ENCODE measurements around the gene RSF1.
A peak's percentile ranks its signal among the peaks of the same experiment; 100 is the strongest.

The RSF1 gene

DNA sequence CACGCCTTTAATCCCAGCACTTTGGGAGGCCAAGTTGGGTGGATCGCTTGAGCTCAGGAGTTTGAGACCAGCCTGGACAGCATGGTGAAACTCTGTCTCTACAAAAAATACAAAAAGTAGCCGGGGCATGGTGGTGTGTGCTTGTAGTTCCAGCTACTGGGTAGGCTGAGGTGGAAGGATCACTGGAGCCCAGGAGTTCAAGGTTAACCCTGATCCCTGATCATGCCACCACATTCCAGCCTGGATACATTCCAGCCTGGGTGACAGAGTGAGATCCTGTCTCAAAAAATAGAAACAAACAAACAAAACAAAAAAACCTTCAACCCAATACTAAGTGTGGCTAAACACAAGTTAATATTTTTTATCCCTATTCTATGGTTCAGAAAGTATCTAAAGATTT is 116.5 kb downstream of the RSF1 start:
- Mint-ChIP-seq H3K36me3 (peaks cover 61% of the 10 kb centered on the region), H3K27ac (no peak overlapping the region)

DNA sequence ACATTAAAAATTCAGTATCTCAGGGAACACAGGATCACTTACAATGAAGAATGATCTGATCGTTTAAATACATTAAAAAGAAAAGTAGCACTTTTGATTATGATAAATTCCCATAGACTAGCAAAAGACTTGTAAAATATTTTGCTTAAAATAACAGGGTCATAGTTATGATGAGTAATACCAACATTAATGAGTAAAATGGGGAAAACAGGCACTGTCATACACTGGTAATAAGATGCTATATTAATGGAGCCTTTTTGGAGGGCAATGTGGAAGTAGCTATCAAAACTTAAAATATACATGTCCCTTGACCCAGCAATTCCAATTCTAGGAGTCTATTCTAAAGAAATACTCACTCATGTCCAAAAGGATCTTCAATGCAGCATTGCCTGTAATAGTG is 121.1 kb downstream of the RSF1 start:
- Mint-ChIP-seq H3K4me3 (no peak overlapping the region), H3K9me3 (no peaks in the 10 kb centered on the region), H3K27ac (no peak overlapping the region), H3K36me3 (peaks cover 92% of the 10 kb centered on the region), H3K4me1 (no peaks in the 10 kb centered on the region)
- ATAC-seq: peak; percentile 64
- DNase-seq (ENCODE audit: low spot score in 2 of 2): no peak

More for the DNA sequence above, 116.5 kb downstream of the RSF1 start:
- no peak for DNase-seq (ENCODE audit: low spot score in 2 of 2)
- ATAC-seq: no peak
- Mint-ChIP-seq H3K4me1 (peaks cover 16% of the 10 kb centered on the region), H3K4me3 (no peak overlapping the region), H3K9me3 (no peaks in the 10 kb centered on the region)

DNA sequence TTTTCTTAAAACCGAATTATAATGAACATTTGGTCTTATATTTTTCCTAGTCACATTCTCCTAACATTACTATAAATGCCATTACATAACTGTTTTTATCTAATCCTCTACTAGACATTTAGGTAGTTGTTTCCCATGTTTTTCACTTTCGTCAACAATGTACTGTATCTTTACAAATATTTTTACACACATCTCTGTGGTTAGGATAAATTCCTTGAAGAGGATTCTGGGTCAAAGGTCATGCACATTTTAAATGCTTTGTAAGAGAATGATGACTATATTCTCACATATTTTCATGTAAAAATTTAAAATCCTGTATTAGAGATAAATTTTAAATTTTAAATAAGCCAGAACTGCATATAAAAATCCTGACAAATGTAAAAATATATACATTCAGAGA is 121.6 kb downstream of the RSF1 start:
- H3K4me3 Mint-ChIP-seq: no peak overlapping the region
- DNase-seq (ENCODE audit: low spot score in 2 of 2): no peak
- H3K27ac Mint-ChIP-seq: no peak overlapping the region
- H3K36me3 Mint-ChIP-seq: peaks cover 92% of the 10 kb centered on the region
- H3K4me1 Mint-ChIP-seq: no peaks in the 10 kb centered on the region
- no peaks in the 10 kb centered on the region for H3K9me3 Mint-ChIP-seq
- no peak for ATAC-seq

GRCh38 chr11:77697865-77698264 is 122.7 kb downstream of the RSF1 start:
- DNase-seq (ENCODE audit: low spot score in 2 of 2) (no peak), ATAC-seq (no peak)
- H3K4me1 Mint-ChIP-seq: no peaks in the 10 kb centered on the region
- H3K36me3 Mint-ChIP-seq: peaks cover 95% of the 10 kb centered on the region
- H3K27ac Mint-ChIP-seq: no peak overlapping the region
- H3K4me3 Mint-ChIP-seq: no peak overlapping the region
- no peaks in the 10 kb centered on the region for H3K9me3 Mint-ChIP-seq

DNA sequence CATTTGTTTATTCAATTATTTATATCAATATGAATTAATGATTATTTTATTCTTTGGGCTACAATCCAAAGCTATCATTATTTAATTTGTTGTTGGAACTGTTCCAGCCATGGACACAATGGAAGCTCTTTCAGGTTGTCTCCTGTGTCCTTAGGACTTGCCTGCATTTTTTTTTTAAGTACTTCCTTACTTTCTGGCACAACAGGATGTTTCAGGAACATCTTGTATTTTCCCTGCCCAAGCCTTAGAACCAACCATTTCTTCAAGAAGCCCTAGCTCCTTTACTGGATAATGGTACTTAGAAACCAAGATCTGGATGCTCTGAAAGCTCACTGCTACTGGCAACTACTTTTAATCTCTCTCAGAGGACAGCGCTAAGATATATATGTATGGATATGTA is 125.1 kb downstream of the RSF1 start:
- ATAC-seq (no peak), DNase-seq (ENCODE audit: low spot score in 2 of 2) (no peak)
- Mint-ChIP-seq H3K27ac (no peak overlapping the region), H3K4me1 (no peaks in the 10 kb centered on the region), H3K36me3 (peaks cover 98% of the 10 kb centered on the region), H3K9me3 (no peaks in the 10 kb centered on the region), H3K4me3 (no peak overlapping the region)

DNA sequence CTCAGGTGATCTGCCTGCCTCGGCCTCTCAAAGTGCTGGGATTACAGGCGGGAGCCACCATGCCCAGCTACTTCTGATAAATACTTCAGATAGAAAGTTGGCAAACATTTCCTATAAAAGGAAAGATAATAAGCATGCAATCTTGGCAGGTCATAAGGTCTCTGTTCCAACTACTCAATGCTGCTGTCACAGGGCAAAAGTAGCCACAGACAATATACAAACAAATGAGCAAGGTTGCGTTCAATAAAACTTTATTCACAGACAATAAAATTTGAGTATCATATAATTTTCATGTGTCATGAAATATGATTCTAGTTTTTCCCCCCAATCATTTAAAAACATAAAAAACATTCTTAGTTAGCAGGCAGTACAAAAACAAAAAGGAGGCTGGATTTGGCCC is 129.9 kb downstream of the RSF1 start:
- Mint-ChIP-seq H3K27ac (no peak overlapping the region), H3K9me3 (no peaks in the 10 kb centered on the region), H3K4me1 (no peaks in the 10 kb centered on the region), H3K4me3 (no peak overlapping the region), H3K36me3 (peaks cover 92% of the 10 kb centered on the region)
- ATAC-seq (no peak), DNase-seq (ENCODE audit: low spot score in 2 of 2) (no peak)

GRCh38 chr11:77687088-77687487 is 133.4 kb downstream of the RSF1 start:
- H3K27ac Mint-ChIP-seq: peak overlapping the region; percentile 70
- no peak for DNase-seq (ENCODE audit: low spot score in 2 of 2)
- peaks cover 91% of the 10 kb centered on the region for H3K36me3 Mint-ChIP-seq
- no peaks in the 10 kb centered on the region for H3K4me1 Mint-ChIP-seq
- no peak overlapping the region for H3K4me3 Mint-ChIP-seq
- ATAC-seq: no peak
- no peaks in the 10 kb centered on the region for H3K9me3 Mint-ChIP-seq

GRCh38 chr11:77677138-77677537 is 143.4 kb downstream of the RSF1 start:
- Mint-ChIP-seq H3K9me3 (no peaks in the 10 kb centered on the region), H3K4me3 (no peak overlapping the region), H3K36me3 (peaks cover 100% of the 10 kb centered on the region), H3K4me1 (no peaks in the 10 kb centered on the region), H3K27ac (no peak overlapping the region)
- no peak for DNase-seq (ENCODE audit: low spot score in 2 of 2)
- no peak for ATAC-seq

DNA sequence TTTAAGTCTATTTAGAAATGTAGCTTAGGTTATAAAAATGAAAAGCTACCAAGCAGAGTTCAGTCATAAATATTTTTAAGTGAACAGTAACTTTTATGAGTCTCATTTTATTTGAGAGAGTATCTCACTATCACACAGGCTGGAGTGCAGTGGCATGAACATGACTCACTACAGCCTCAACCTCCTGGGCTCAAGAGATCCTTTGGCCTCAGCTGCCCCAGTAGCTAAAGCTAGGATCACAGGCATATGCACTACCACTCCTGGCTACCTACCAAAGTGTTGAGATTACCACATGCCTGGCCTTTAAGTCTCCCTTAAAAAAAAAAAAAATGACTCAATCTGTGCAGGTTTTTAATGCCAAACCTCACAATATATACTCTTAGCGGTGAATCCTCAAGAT is 148.3 kb downstream of the RSF1 start:
- no peak for DNase-seq (ENCODE audit: low spot score in 2 of 2)
- peak overlapping the region; percentile 9 for H3K27ac Mint-ChIP-seq
- H3K4me3 Mint-ChIP-seq: no peak overlapping the region
- H3K9me3 Mint-ChIP-seq: no peaks in the 10 kb centered on the region
- H3K36me3 Mint-ChIP-seq: peaks cover 98% of the 10 kb centered on the region
- no peak for ATAC-seq
- H3K4me1 Mint-ChIP-seq: peaks cover under 1% of the 10 kb centered on the region

GRCh38 chr11:77669848-77670511 is 150.5 kb downstream of the RSF1 start:
- DNase-seq (ENCODE audit: low spot score in 2 of 2): no peak
- no peak overlapping the region for H3K27ac Mint-ChIP-seq
- ATAC-seq: no peak
- H3K9me3 Mint-ChIP-seq: no peaks in the 10 kb centered on the region
- peaks cover 96% of the 10 kb centered on the region for H3K36me3 Mint-ChIP-seq
- H3K4me1 Mint-ChIP-seq: peaks cover 6% of the 10 kb centered on the region
- no peak overlapping the region for H3K4me3 Mint-ChIP-seq

DNA sequence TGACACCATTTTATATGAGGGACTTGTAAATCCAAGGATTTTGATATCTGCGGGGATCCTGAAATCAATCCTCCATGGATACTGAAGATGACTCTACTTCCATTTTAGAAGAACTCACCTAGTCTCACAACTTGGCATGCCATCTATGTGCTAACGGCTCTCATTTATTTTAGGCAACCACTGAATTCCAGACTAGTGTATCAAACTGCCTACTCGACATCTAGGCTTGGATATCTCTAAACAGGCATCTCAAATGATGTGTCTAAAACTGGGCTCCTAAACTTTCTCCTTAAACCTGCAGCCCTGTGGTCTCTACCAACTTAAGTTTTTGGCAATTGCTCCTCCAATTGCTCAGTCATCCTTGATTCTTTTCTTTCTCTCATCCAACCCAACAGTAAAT is 151.8 kb downstream of the RSF1 start:
- no peak overlapping the region for H3K27ac Mint-ChIP-seq
- no peaks in the 10 kb centered on the region for H3K9me3 Mint-ChIP-seq
- H3K4me1 Mint-ChIP-seq: peaks cover 6% of the 10 kb centered on the region
- ATAC-seq (no peak), DNase-seq (ENCODE audit: low spot score in 2 of 2) (no peak)
- peaks cover 94% of the 10 kb centered on the region for H3K36me3 Mint-ChIP-seq
- H3K4me3 Mint-ChIP-seq: no peak overlapping the region

GRCh38 chr11:77665240-77665965 is 155.1 kb downstream of the RSF1 start:
- Mint-ChIP-seq H3K36me3 (peaks cover 62% of the 10 kb centered on the region), H3K4me1 (peaks cover 6% of the 10 kb centered on the region), H3K4me3 (no peak overlapping the region), H3K27ac (no peak overlapping the region), H3K9me3 (no peaks in the 10 kb centered on the region)
- DNase-seq (ENCODE audit: low spot score in 2 of 2) (no peak), ATAC-seq (no peak)

GRCh38 chr11:77661670-77662069 is 158.9 kb downstream of the RSF1 start:
- Mint-ChIP-seq H3K36me3 (peaks cover 25% of the 10 kb centered on the region), H3K27ac (no peak overlapping the region), H3K9me3 (no peaks in the 10 kb centered on the region), H3K4me3 (no peak overlapping the region), H3K4me1 (no peaks in the 10 kb centered on the region)
- ATAC-seq (no peak), DNase-seq (ENCODE audit: low spot score in 2 of 2) (no peak)

DNA sequence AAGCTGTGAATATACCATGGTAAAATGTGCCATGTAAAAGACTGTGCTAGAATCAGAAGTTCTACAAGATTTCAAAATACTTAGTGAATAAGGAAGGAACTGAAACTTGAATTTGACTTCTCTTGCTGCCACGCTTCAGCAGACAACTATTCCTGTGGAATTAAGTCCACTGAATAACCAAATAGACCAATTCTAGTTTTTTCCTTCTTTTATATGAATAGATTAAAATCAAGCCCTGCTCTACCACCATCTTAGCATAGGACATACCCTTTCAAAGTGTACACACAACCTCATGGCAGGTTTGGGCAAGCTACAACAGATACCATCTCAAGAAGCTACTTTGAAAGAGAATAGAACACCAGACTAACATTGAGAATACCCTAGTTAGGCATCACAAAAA is 159.6 kb downstream of the RSF1 start:
- peaks cover 18% of the 10 kb centered on the region for H3K36me3 Mint-ChIP-seq
- H3K27ac Mint-ChIP-seq: no peak overlapping the region
- no peaks in the 10 kb centered on the region for H3K9me3 Mint-ChIP-seq
- H3K4me3 Mint-ChIP-seq: no peak overlapping the region
- DNase-seq (ENCODE audit: low spot score in 2 of 2) (no peak), ATAC-seq (no peak)
- no peaks in the 10 kb centered on the region for H3K4me1 Mint-ChIP-seq

DNA sequence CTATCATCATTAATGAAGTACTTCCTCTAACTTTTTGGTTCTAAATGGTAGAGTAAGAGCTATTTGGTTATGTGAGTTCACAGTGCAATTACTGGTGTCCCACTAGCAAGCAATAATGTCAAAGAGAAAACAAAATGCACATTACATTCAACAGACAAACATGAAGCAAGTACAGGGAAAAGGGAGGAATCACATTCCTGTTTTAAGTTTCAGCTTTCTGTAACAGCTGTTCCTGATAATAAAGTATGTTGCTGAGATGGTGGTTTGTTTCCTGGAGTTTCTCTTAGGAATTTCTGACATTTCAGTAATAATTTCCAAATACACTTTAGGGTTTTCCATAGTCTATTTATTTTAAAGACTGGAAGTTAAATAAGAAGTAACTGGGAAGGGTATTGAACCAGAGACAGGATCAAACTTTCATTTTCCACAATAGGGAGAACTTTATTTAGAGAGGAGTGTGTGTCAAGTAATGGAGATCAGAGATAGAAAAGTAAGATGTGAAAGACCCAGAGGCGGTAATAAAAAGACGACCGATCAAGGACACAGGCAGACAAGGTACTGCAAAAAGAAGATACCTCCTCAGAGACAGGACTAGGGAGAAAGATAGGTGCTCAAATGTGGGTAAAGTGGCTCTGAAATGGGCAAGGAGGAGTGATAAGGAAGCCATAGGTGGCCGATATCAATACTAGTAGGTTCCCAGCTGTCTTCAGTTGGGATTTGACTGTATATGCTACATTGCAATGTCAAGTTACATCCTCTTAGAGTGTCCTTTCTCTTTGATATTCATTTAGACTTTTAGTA is 162.1 kb downstream of the RSF1 start:
- H3K4me3 Mint-ChIP-seq: no peak overlapping the region
- H3K4me1 Mint-ChIP-seq: no peaks in the 10 kb centered on the region
- no peaks in the 10 kb centered on the region for H3K9me3 Mint-ChIP-seq
- H3K36me3 Mint-ChIP-seq: no peaks in the 10 kb centered on the region
- DNase-seq (ENCODE audit: low spot score in 2 of 2) (no peak), ATAC-seq (no peak)
- no peak overlapping the region for H3K27ac Mint-ChIP-seq

DNA sequence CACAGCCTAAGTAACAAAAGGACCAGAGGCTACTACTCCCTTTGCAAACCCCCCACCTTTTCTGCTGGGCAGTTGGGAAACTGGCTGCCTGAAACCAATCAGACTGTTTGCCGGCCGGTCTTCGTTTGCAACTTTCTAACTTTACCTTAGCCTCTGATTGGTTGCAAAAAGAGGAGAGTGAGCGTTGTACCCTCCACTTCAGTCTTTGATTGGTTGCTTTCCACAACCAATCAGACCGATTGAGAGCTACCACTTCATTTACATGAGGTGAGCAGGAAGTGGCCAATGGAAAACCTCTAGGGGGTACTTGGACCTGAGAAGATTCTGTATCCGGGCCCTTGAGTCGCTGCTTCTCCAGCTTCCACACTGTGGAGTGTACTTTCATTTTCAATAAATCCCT is 164.2 kb downstream of the RSF1 start:
- ATAC-seq: no peak
- H3K27ac Mint-ChIP-seq: no peak overlapping the region
- no peaks in the 10 kb centered on the region for H3K9me3 Mint-ChIP-seq
- no peak for DNase-seq (ENCODE audit: low spot score in 2 of 2)
- no peaks in the 10 kb centered on the region for H3K36me3 Mint-ChIP-seq
- H3K4me3 Mint-ChIP-seq: no peak overlapping the region
- no peaks in the 10 kb centered on the region for H3K4me1 Mint-ChIP-seq

Measured in stimulated activated effector memory CD8-positive, alpha-beta T cell treated with anti-CD3 and anti-CD28 coated beads, Interleukin-12 subunit alpha, Interleukin-12 subunit beta, amount 100 ng/mL, for 72 hours (primary cell).